ENCODE results near the gene CDK14.

- TF ChIP-seq CTCF (IDR thresholded peaks at IDR 0.05; ENCODE audit: low read depth, low read length) (no peak), EZH2phosphoT487 (IDR thresholded peaks at IDR 0.05; ENCODE audit: low read depth) (no peak)
Observed at GRCh38 chr7:90824386-90825307, 228.5 kb downstream of the CDK14 start.

Data from OCI-LY3 (cell line).